ENCODE data around the gene GABRA6.

DNA sequence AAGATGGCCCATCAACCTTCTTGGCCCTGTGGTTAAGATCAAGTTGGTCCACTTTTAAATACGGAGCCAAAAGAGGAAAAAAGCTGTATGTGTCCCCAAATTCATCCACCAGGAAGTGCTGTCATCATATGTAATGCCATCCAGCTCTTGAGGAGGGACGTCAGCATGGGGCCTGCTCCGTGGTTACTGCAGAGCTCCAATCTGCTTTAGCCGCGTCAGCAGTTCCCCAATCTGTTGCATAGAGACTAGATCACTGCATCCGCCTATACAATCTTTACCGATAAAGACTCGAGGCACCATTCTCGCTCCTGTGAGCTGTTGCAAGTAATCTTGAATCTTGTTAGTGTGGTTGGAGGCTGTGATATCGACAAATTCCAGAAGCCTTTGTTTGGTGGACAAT is 65.7 kb downstream of the GABRA6 start:
- TF ChIP-seq POLR2AphosphoS5 (IDR thresholded peaks at IDR 0.05; ENCODE audit: low read depth, low read length), result no peak
- TF ChIP-seq POLR2A (IDR thresholded peaks at IDR 0.05; ENCODE audit: low read depth, low read length), result no peak
- TF ChIP-seq TAF1 (IDR thresholded peaks at IDR 0.05; ENCODE audit: borderline replicate concordance, low read depth, low read length), result no peak
